ENCODE measurements around the gene BTBD1. TPM values are rescaled to one million over a fixed set of nuclear protein-coding genes. Genes with fewer than 3 reads are reported as not detected.

BTBD1 gene
- total RNA-seq, 1 donor from 2014 or later = 48.5 TPM

DNA sequence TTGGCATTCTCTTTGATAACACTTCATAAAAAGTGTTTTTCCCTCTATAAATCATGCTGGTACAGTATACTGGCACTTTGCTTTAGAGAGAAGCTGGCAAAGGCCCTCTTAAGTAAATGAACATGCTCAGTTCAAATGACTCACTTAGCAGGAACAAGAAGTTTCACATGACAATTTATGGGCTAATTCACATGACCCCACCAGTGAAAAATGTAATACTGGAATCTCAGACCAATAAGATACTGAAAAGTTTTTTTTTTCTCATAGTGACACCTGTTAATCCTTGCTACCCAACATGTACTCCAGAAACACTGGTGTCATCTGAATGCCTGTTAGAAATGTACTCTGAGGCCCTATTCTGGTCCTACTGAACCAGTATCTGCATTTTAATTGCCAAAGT, 13.9 kb downstream of the BTBD1 start:
- Histone ChIP-seq H2AFZ (replicated peaks) (no peak overlapping the region), H4K20me1 (ENCODE audit: low read depth) (peaks cover 12% of the 10 kb centered on the region), H3K4me1 (no peaks in the 10 kb centered on the region), H3K4me2 (no peak overlapping the region), H3K79me2 (ENCODE audit: low read depth) (peaks cover 32% of the 10 kb centered on the region), H3K4me3 (no peak overlapping the region), H3K9me3 (ENCODE audit: low read depth) (no peaks in the 10 kb centered on the region), H3K9ac (no peak overlapping the region), H3F3A (ENCODE audit: low read depth) (no peaks in the 10 kb centered on the region), H3K27me3 (no peaks in the 10 kb centered on the region), H3K36me3 (peaks cover 5% of the 10 kb centered on the region), H3K27ac (no peak overlapping the region)
- H3K4me3 Mint-ChIP-seq = no peak overlapping the region
- H3K27me3 Mint-ChIP-seq (ENCODE audit: insufficient read depth, low read depth) = no peaks in the 10 kb centered on the region
- H3K27ac Mint-ChIP-seq = no peak overlapping the region
- H3K4me1 Mint-ChIP-seq = peaks cover 4% of the 10 kb centered on the region
- H3K36me3 Mint-ChIP-seq = peaks cover 28% of the 10 kb centered on the region
- no peak for DNase-seq (ENCODE audit: low spot score)
- H3K9me3 Mint-ChIP-seq = no peaks in the 10 kb centered on the region
- TF ChIP-seq EZH2phosphoT487 (IDR thresholded peaks at IDR 0.05) (no peak), EZH2 (IDR thresholded peaks at IDR 0.05) (no peak)
- TF ChIP-seq, protein P1, sequence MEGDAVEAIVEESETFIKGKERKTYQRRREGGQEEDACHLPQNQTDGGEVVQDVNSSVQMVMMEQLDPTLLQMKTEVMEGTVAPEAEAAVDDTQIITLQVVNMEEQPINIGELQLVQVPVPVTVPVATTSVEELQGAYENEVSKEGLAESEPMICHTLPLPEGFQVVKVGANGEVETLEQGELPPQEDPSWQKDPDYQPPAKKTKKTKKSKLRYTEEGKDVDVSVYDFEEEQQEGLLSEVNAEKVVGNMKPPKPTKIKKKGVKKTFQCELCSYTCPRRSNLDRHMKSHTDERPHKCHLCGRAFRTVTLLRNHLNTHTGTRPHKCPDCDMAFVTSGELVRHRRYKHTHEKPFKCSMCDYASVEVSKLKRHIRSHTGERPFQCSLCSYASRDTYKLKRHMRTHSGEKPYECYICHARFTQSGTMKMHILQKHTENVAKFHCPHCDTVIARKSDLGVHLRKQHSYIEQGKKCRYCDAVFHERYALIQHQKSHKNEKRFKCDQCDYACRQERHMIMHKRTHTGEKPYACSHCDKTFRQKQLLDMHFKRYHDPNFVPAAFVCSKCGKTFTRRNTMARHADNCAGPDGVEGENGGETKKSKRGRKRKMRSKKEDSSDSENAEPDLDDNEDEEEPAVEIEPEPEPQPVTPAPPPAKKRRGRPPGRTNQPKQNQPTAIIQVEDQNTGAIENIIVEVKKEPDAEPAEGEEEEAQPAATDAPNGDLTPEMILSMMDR (IDR thresholded peaks at IDR 0.05) = no peak

DNA sequence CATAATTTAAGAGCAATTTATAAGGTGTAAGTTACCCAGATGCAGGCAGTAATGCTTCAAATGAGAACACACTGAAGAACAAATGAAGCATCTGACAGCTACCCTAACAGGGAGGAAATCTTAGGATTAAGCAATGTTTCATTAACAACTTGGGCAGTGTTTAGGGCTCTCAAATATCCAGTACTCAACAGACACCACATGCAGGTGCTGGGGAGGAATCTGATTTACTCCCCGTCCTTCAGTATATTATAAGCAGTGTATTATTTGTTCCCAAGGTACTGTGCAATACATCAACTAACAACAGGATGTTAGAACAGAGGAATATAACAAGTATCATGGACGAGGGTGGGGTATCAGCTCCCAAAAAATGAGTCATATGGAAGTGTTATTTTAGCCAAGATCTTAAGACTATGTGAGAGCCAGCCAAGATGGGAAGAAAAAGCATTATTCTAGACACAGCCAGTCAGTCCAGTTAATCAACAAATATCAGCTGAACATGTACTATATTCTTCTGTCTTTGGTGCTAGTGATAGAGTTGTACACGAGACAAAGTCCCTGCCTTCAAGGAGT, 20.4 kb downstream of the BTBD1 start:
- no peaks in the 10 kb centered on the region for H3K27me3 Mint-ChIP-seq (ENCODE audit: insufficient read depth, low read depth)
- H3K36me3 Mint-ChIP-seq = peaks cover 17% of the 10 kb centered on the region
- no peaks in the 10 kb centered on the region for H3K4me1 ChIP-seq
- H3K9me3 ChIP-seq (ENCODE audit: low read depth) = no peaks in the 10 kb centered on the region
- no peak overlapping the region for H3K27ac ChIP-seq
- no peaks in the 10 kb centered on the region for H3K27me3 ChIP-seq
- no peaks in the 10 kb centered on the region for H3F3A ChIP-seq (ENCODE audit: low read depth)
- H3K4me3 ChIP-seq = no peak overlapping the region
- H3K27ac Mint-ChIP-seq = no peak overlapping the region
- H3K4me1 Mint-ChIP-seq = no peaks in the 10 kb centered on the region
- peaks cover 11% of the 10 kb centered on the region for H3K79me2 ChIP-seq (ENCODE audit: low read depth)
- H3K4me2 ChIP-seq = no peak overlapping the region
- peaks cover 5% of the 10 kb centered on the region for H3K36me3 ChIP-seq
- no peaks in the 10 kb centered on the region for H4K20me1 ChIP-seq (ENCODE audit: low read depth)
- DNase-seq (ENCODE audit: low spot score) = no peak
- TF ChIP-seq, protein P1 (IDR thresholded peaks at IDR 0.05) = no peak
- no peak for TF ChIP-seq EZH2phosphoT487 (IDR thresholded peaks at IDR 0.05)
- H2AFZ ChIP-seq (replicated peaks) = no peak overlapping the region
- no peak overlapping the region for H3K4me3 Mint-ChIP-seq
- no peak overlapping the region for H3K9ac ChIP-seq
- no peaks in the 10 kb centered on the region for H3K9me3 Mint-ChIP-seq

DNA sequence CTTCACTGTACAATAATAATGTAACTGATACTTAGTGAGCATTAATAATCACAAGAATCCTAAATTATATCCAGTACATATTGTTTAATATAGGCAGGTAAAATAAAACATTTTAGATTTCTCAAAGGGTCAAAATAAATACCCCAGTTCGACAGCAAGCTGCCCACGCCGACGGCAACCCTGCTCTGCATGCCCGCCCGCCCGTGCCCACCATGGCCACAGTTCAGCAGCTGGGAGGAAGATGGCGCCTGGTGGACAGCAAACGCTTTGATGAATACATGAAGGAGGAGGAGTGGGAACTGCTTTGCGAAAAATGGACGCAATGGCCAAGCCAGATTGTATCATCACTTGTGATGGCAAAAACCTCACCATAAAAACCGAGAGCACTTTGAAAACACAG, 22.9 kb downstream of the BTBD1 start:
- no peak overlapping the region for H3K4me2 ChIP-seq
- DNase-seq (ENCODE audit: low spot score) = no peak
- H3F3A ChIP-seq (ENCODE audit: low read depth) = no peaks in the 10 kb centered on the region
- H3K9ac ChIP-seq = no peak overlapping the region
- H3K27ac Mint-ChIP-seq = no peak overlapping the region
- H3K4me3 Mint-ChIP-seq = no peak overlapping the region
- no peaks in the 10 kb centered on the region for H3K4me1 ChIP-seq
- H4K20me1 ChIP-seq (ENCODE audit: low read depth) = no peaks in the 10 kb centered on the region
- no peaks in the 10 kb centered on the region for H3K27me3 ChIP-seq
- no peak overlapping the region for H3K27ac ChIP-seq
- peaks cover under 1% of the 10 kb centered on the region for H3K36me3 ChIP-seq
- peaks cover under 1% of the 10 kb centered on the region for H3K9me3 Mint-ChIP-seq
- no peak overlapping the region for H2AFZ ChIP-seq (replicated peaks)
- H3K4me1 Mint-ChIP-seq = no peaks in the 10 kb centered on the region
- no peaks in the 10 kb centered on the region for H3K27me3 Mint-ChIP-seq (ENCODE audit: insufficient read depth, low read depth)
- H3K36me3 Mint-ChIP-seq = peaks cover 29% of the 10 kb centered on the region
- no peaks in the 10 kb centered on the region for H3K9me3 ChIP-seq (ENCODE audit: low read depth)
- H3K4me3 ChIP-seq = no peak overlapping the region
- TF ChIP-seq EZH2 (IDR thresholded peaks at IDR 0.05) (no peak), EZH2phosphoT487 (IDR thresholded peaks at IDR 0.05) (no peak)
- TF ChIP-seq, protein P1 (IDR thresholded peaks at IDR 0.05) = no peak
- peaks cover 11% of the 10 kb centered on the region for H3K79me2 ChIP-seq (ENCODE audit: low read depth)
